Brain microvascular endothelial cell (primary cell): ENCODE data around the gene INVS.

Experiments used
- DNase-seq: peaks from one replicate; pipeline ENCODE4 v3.0.0-alpha.2; 2020
- H3K27ac ChIP-seq: fragments of 250-450 bp; sonication (Bioruptor Pico); 2 replicates; pipeline ENCODE4 v1.5.1; 2020; ENCODE audit warnings: mild to moderate bottlenecking, moderate library complexity
- H3K27me3 ChIP-seq: fragments of 250-450 bp; sonication (Bioruptor Pico); replicated peaks from 2 replicates; pipeline ENCODE4 v1.5.1; 2020; ENCODE audit warnings: mild to moderate bottlenecking
- H3K36me3 ChIP-seq: fragments of 250-450 bp; sonication (Bioruptor Pico); replicated peaks from 2 replicates; pipeline ENCODE4 v1.5.1; 2020; ENCODE audit warnings: mild to moderate bottlenecking
- H3K4me3 ChIP-seq: 2 replicates; pipeline ENCODE4 v1.5.1; 2011; ENCODE audit warnings: low read depth, mild to moderate bottlenecking, control low read depth, low read length, moderate library complexity
- CTCF ChIP-seq: IDR thresholded peaks from 2 replicates; pipeline ENCODE4 v1.5.1; 2011; ENCODE audit warnings: low read depth, mild to moderate bottlenecking, moderate library complexity, low read length, control low read depth, inconsistent platforms; ENCODE audit errors: missing control alignments
- in situ Hi-C: cut with HindIII; loops from 2 replicates; pipeline ENCODE4 v1.10.0; 2017; ENCODE audit warnings: low sequenced_read_pairs, low pct_ligation_motif_present

Gene INVS

GRCh38 chr9:100340224-100340623, 241.2 kb downstream of the INVS start:
- DNase-seq, result no peak
- no peak overlapping the region for H3K27ac ChIP-seq
- H3K4me3 ChIP-seq, result no peak overlapping the region
- no peak for TF ChIP-seq CTCF
- H3K27me3 ChIP-seq, result no peaks in the 10 kb centered on the region
- in situ Hi-C loops, result no loop called here
- peaks cover 7% of the 10 kb centered on the region for H3K36me3 ChIP-seq

GRCh38 chr9:100341889-100342288, 242.8 kb downstream of the INVS start:
- in situ Hi-C loops, result no loop called here
- DNase-seq, result no peak
- Histone ChIP-seq H3K36me3 (peaks cover 14% of the 10 kb centered on the region), H3K27me3 (no peaks in the 10 kb centered on the region), H3K4me3 (no peak overlapping the region), H3K27ac (no peak overlapping the region)
- TF ChIP-seq CTCF, result no peak

GRCh38 chr9:100346836-100347235, 247.8 kb downstream of the INVS start:
- no peak overlapping the region for H3K4me3 ChIP-seq
- peaks cover 10% of the 10 kb centered on the region for H3K36me3 ChIP-seq
- no peak for DNase-seq
- no peak for TF ChIP-seq CTCF
- H3K27me3 ChIP-seq, result no peaks in the 10 kb centered on the region
- no peak overlapping the region for H3K27ac ChIP-seq
- in situ Hi-C loops, result no loop called here

- Histone ChIP-seq H3K36me3 (peaks cover 10% of the 10 kb centered on the region), H3K27ac (no peak overlapping the region), H3K4me3 (no peak overlapping the region), H3K27me3 (no peaks in the 10 kb centered on the region)
- TF ChIP-seq CTCF, result no peak
- no peak for DNase-seq
- in situ Hi-C loops, result no loop called here
These were observed 251.1 kb downstream of the INVS start for GRCh38 chr9:100350188-100350587.
